ENCODE measurements around the gene BTBD3. TPM values are rescaled to one million over a fixed set of nuclear protein-coding genes. Genes with fewer than 3 reads are reported as not detected.

Gene BTBD3
- total RNA-seq, 1 experiment from 2014 or later = 28.7 TPM

- DNase-seq (ENCODE audit: extremely low read depth, low read depth) = no peak
Measured at GRCh38 chr20:11912659-11913415, 4.9 kb upstream of the BTBD3 start.

- DNase-seq (ENCODE audit: extremely low read depth, low read depth) = no peak
Measured at GRCh38 chr20:11918391-11918845, 725 bp downstream of the BTBD3 start.

- no peak for DNase-seq (ENCODE audit: extremely low read depth, low read depth)
Measured at GRCh38 chr20:11918981-11919380, 1.3 kb downstream of the BTBD3 start.

GRCh38 chr20:11919581-11919980 lies 1.9 kb downstream of the BTBD3 start:
- DNase-seq (ENCODE audit: extremely low read depth, low read depth) = no peak

GRCh38 chr20:11920083-11920482 lies 2.4 kb downstream of the BTBD3 start:
- no peak for DNase-seq (ENCODE audit: extremely low read depth, low read depth)

GRCh38 chr20:11921321-11921720 lies 3.6 kb downstream of the BTBD3 start:
- DNase-seq (ENCODE audit: extremely low read depth, low read depth) = no peak

GRCh38 chr20:11922561-11922960 lies 4.9 kb downstream of the BTBD3 start:
- no peak for DNase-seq (ENCODE audit: extremely low read depth, low read depth)

GRCh38 chr20:11924923-11925322 lies 7.2 kb downstream of the BTBD3 start:
- no peak for DNase-seq (ENCODE audit: extremely low read depth, low read depth)

GRCh38 chr20:11926292-11926998 lies 8.8 kb downstream of the BTBD3 start:
- no peak for DNase-seq (ENCODE audit: extremely low read depth, low read depth)

DNA sequence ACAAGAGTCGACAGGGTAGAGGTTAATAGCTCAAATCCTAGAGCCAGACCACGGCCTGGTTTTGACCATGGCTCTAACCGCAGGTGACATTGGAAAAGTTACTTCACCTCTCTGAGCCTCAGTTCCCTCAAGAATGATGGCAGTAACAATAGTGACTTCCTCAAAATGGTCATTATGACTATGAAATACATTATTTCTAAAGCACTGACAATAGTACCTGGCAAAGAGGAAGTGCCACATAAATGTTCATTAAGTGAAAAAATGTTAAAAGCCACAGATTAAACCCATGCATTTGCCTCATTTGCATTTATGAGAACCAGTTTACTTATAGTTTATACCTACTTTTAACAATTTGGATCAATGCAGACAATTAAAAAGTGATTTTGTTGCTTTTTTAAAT lies 12.3 kb downstream of the BTBD3 start:
- DNase-seq (ENCODE audit: extremely low read depth, low read depth) = no peak

DNA sequence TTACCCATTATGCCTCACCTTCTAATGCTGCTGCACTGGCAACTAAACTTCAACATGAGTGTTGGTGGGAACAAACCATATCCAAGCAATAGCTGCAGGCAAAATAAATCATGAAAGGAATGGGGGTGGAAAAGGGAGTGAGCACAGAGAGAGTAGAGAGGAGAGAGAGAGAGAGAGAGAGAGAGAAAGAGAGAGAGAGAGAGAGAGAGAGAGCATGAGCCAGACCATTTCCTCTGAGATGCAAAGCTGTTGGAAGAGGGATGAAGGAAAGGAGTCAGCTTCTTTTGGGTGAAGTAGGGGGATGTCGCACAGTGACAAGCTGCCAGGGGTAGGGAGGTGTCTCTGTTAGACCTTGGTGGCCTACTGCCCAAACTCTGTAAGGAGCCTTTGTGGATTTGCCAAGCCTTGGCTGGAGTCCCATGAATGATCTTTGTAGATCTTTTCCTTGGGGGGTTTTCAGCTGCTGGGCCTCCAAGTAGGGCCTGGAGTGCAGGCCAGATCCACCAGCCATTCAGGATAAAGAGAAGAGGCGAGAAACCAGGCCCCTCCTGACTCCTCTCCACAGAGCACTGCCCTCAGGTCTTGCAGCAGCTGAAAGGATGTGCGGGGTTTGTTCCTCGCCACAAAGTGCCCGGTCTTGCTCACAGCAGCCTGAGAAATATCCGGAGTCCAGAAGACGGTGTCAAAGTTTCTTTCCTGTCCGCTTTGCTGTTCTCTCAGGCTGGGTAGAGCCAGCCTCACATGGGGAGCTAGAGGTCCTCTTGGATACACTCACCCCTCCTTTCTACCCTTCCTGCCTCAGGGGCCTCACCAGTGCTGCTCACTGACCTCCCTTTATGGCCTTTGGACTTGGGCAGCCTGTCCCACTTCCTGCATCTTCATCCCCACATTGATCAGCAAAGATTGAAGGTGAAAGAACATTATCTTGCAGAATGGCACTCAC lies 17.8 kb downstream of the BTBD3 start:
- no peak for DNase-seq (ENCODE audit: extremely low read depth, low read depth)

DNA sequence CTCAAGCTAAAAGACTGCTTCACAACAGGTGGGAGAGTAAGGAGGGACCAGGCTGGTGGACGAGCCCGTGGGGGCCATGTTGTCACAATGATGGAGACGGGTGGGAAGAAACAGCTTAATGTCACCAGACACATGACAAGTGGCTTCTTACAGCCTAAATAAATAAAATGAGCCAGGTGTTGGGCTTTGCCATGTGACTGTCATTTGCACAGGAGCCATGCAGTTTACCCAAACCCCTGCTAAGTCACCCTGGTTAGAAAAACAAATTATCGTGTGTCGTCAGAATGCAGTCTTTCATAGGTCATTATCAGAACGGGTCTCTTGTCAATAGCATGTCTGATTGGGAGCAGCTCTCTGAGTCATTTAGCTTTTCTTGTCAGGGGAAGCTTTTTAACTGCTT lies 18.5 kb downstream of the BTBD3 start:
- no peak for DNase-seq (ENCODE audit: extremely low read depth, low read depth)

GRCh38 chr20:11937230-11937629 lies 19.5 kb downstream of the BTBD3 start:
- no peak for DNase-seq (ENCODE audit: extremely low read depth, low read depth)

- no peak for DNase-seq (ENCODE audit: extremely low read depth, low read depth)
Measured at GRCh38 chr20:11941593-11942246, 24.0 kb downstream of the BTBD3 start.

- DNase-seq (ENCODE audit: extremely low read depth, low read depth) = no peak
Measured at GRCh38 chr20:11943778-11944177, 26.1 kb downstream of the BTBD3 start.

- DNase-seq (ENCODE audit: extremely low read depth, low read depth) = no peak
Measured at GRCh38 chr20:11948806-11949205, 31.1 kb downstream of the BTBD3 start.

DNA sequence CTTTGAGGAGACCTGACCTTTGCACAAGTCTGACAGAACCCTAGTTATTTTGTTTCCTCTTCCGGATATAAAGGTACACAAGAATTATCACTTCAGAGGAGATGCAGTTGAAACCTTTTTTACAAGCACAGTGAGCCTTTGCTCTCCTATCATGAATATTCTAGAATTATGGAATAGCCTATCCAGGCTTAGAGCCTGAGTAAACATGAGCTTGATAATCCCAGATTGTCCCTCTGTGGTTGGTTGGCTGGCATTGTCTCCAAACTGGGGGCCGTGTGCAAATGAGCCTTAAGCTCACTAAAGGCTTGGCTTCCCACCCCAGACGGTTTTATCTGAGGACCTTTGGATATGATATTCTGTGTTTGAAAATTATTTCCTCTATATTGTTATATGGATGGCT lies 32.0 kb downstream of the BTBD3 start:
- no peak for DNase-seq (ENCODE audit: extremely low read depth, low read depth)

GRCh38 chr20:11951696-11952095 lies 34.0 kb downstream of the BTBD3 start:
- no peak for DNase-seq (ENCODE audit: extremely low read depth, low read depth)

- no peak for DNase-seq (ENCODE audit: extremely low read depth, low read depth)
Measured at GRCh38 chr20:11952639-11953038, 34.9 kb downstream of the BTBD3 start.

DNA sequence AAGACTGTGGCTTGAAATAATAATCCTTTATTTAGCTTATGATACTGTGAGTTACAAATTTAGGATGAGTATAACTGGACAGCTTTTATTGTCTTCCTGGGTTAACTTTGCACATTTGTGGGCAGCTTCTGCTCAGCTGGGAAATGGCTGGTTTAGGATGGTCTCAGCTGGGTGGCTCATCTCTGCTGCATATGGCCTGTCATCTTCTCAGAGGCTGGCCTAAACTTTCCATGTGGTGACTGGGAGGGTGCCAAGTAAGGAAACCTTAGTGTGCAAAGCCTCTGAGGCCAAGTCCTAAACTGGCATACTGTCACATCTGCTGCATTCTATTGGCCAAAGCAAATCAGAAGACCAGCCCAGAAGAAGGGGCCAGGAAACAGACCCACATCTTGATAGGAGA lies 40.2 kb downstream of the BTBD3 start:
- DNase-seq (ENCODE audit: extremely low read depth, low read depth) = no peak

GRCh38 chr20:11958855-11959254 lies 41.2 kb downstream of the BTBD3 start:
- DNase-seq (ENCODE audit: extremely low read depth, low read depth) = no peak

All from NCI-H460 (cell line).